ENCODE data around the gene MMP11.

GRCh38 chr22:23751441-23751996, 21.1 kb upstream of the MMP11 start:
- TF ChIP-seq, protein P1, sequence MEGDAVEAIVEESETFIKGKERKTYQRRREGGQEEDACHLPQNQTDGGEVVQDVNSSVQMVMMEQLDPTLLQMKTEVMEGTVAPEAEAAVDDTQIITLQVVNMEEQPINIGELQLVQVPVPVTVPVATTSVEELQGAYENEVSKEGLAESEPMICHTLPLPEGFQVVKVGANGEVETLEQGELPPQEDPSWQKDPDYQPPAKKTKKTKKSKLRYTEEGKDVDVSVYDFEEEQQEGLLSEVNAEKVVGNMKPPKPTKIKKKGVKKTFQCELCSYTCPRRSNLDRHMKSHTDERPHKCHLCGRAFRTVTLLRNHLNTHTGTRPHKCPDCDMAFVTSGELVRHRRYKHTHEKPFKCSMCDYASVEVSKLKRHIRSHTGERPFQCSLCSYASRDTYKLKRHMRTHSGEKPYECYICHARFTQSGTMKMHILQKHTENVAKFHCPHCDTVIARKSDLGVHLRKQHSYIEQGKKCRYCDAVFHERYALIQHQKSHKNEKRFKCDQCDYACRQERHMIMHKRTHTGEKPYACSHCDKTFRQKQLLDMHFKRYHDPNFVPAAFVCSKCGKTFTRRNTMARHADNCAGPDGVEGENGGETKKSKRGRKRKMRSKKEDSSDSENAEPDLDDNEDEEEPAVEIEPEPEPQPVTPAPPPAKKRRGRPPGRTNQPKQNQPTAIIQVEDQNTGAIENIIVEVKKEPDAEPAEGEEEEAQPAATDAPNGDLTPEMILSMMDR (IDR thresholded peaks at IDR 0.05; ENCODE audit: low read depth, low read length) = no peak
- no peak for TF ChIP-seq EZH2phosphoT487 (IDR thresholded peaks at IDR 0.05; ENCODE audit: low read depth)
